Nephron (organoid): ENCODE data around the gene NELFA.
"Not testable (repeated sequence)": the region's sequence is repeated elsewhere in the genome, so short reads cannot be mapped to it uniquely, and the experiment has no call there.

Source experiments
- H3K27ac Mint-ChIP-seq, 3 experiments: 2 replicates each; pipeline ENCODE4 v1.8.0; 2020; ENCODE audit warnings: mixed read lengths in 3 of 3, mild to moderate bottlenecking in 2 of 3, moderate library complexity in 1 of 3
- H3K27me3 Mint-ChIP-seq: 2 replicates; pipeline ENCODE4 v1.8.0; 2021; ENCODE audit warnings: low read depth, mild to moderate bottlenecking, moderate library complexity, mixed read lengths
- H3K36me3 Mint-ChIP-seq: 2 replicates; pipeline ENCODE4 v1.8.0; 2020; ENCODE audit warnings: low read depth, mixed read lengths
- H3K4me1 Mint-ChIP-seq: 2 replicates; pipeline ENCODE4 v1.8.0; 2020; ENCODE audit warnings: mixed read lengths
- H3K4me3 Mint-ChIP-seq, 3 experiments: 2 replicates each; pipeline ENCODE4 v1.8.0; 2020; ENCODE audit warnings: mild to moderate bottlenecking in 3 of 3, mixed read lengths in 3 of 3, moderate library complexity in 2 of 3
- H3K9me3 Mint-ChIP-seq: 2 replicates; pipeline ENCODE4 v1.8.0; 2020; ENCODE audit warnings: mixed read lengths
- CTCF ChIP-seq, 3 experiments: fragments of 200-600 bp; sonication (generic); IDR thresholded peaks; one replicate each; pipeline ENCODE4 v1.5.0; 2021; ENCODE audit warnings: antibody characterized with exemption in 3 of 3; ENCODE audit not compliant: unreplicated experiment in 3 of 3

Gene NELFA

GRCh38 chr4:2008671-2008920, 178 bp downstream of the NELFA start:
- Mint-ChIP-seq H3K4me3 (peak overlapping the region; percentile 94 to 98 (median 95)), H3K4me1 (peaks cover 18% of the 10 kb centered on the region), H3K27ac (peak overlapping the region; percentile 76 to 96 (median 93)), H3K9me3 (no peaks in the 10 kb centered on the region), H3K36me3 (peaks cover 20% of the 10 kb centered on the region), H3K27me3 (no peaks in the 10 kb centered on the region)
- TF ChIP-seq CTCF (IDR thresholded peaks at IDR 0.05; ENCODE audit: unreplicated experiment in 3 of 3): no peak

GRCh38 chr4:2007804-2008670, 737 bp downstream of the NELFA start:
- peaks cover 18% of the 10 kb centered on the region for H3K4me1 Mint-ChIP-seq
- no peak for TF ChIP-seq CTCF (IDR thresholded peaks at IDR 0.05; ENCODE audit: unreplicated experiment in 3 of 3)
- H3K27me3 Mint-ChIP-seq: no peaks in the 10 kb centered on the region
- peaks cover 25% of the 10 kb centered on the region for H3K36me3 Mint-ChIP-seq
- H3K9me3 Mint-ChIP-seq: peaks cover under 1% of the 10 kb centered on the region
- peak overlapping the region; percentile 90 to 98 (median 96) for H3K27ac Mint-ChIP-seq
- H3K4me3 Mint-ChIP-seq: peak overlapping the region; percentile 94 to 100 (median 98)

- Mint-ChIP-seq H3K9me3 (peaks cover 8% of the 10 kb centered on the region), H3K36me3 (peaks cover 34% of the 10 kb centered on the region), H3K4me3 (peak overlapping the region; percentile 94 to 100 (median 98)), H3K27me3 (no peaks in the 10 kb centered on the region), H3K27ac (peak overlapping the region; percentile 90 to 98 (median 96)), H3K4me1 (peaks cover 18% of the 10 kb centered on the region)
- TF ChIP-seq CTCF (IDR thresholded peaks at IDR 0.05; ENCODE audit: unreplicated experiment in 3 of 3): no peak
Measured at GRCh38 chr4:2006956-2007653, 1.7 kb downstream of the NELFA start.

DNA sequence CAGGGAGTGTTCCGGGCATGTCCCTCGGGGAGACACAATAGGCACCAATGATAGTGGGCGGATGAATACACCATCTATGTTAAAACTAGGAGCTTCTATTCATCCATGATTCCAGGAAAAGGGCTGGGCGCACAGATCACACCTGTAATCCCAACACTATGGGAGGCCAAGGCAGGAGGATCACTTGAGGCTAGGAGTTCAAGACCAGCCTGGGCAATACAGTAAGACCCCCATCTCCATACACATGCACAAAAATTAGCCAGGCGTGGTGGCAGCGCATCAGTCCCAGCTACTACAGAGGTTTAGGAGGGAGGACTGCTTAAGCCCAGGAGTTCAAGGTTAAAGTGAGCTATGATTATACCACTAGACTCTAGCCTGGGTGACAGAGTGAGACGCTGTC, 2.4 kb downstream of the NELFA start:
- no peak overlapping the region for H3K27ac Mint-ChIP-seq

DNA sequence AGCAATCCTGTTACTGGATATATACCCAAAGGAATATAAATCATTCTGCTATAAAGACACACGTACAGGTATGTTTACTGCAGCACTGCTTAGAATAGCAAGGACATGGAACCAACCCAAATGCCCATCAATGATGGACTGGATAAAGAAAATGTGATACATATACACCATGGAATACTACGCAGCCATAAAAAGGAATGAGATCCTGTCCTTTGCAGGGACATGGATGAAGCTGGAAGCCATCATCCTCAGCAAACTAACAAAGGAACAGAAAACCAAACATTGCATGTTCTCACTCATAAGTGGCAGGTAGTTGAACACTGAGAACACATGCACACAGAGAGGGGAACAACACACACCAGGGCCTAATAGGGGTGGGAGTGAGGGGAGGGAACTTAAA, 5.4 kb downstream of the NELFA start:
- not testable (repeated sequence) for H3K27me3 Mint-ChIP-seq, H3K27ac Mint-ChIP-seq, H3K4me3 Mint-ChIP-seq
- H3K4me1 Mint-ChIP-seq: peaks cover 13% of the 10 kb centered on the region
- H3K36me3 Mint-ChIP-seq: peaks cover 72% of the 10 kb centered on the region
- peaks cover 34% of the 10 kb centered on the region for H3K9me3 Mint-ChIP-seq

More for the DNA sequence above, 2.4 kb downstream of the NELFA start:
- Mint-ChIP-seq H3K4me3 (peak overlapping the region; percentile 94 to 100 (median 98)), H3K4me1 (peaks cover 18% of the 10 kb centered on the region), H3K9me3 (peaks cover 8% of the 10 kb centered on the region), H3K27me3 (no peaks in the 10 kb centered on the region), H3K36me3 (peaks cover 42% of the 10 kb centered on the region)
- no peak for TF ChIP-seq CTCF (IDR thresholded peaks at IDR 0.05; ENCODE audit: unreplicated experiment in 3 of 3)

DNA sequence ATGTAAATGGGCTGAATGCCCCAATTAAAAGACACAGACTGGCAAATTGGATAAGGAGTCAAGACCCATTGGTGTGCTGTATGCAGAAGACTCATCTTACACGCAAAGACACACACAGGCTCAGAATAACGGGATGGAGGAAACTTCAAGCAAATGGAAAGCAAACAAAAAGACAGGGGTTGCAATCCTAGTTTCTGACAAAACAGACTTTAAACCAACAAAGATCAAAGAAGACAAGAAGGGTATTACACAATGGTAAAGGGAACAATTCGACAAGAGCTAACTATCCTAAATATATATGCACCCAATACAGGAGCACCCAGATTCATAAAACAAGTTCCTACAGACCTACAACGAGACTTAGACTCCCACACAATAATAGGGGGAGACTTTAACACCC, 9.5 kb downstream of the NELFA start:
- H3K9me3 Mint-ChIP-seq: peaks cover 58% of the 10 kb centered on the region
- peaks cover 93% of the 10 kb centered on the region for H3K36me3 Mint-ChIP-seq
- H3K4me3 Mint-ChIP-seq, H3K4me1 Mint-ChIP-seq, H3K27me3 Mint-ChIP-seq, H3K27ac Mint-ChIP-seq: not testable (repeated sequence)
